Smooth muscle cell (in vitro differentiated cells): ENCODE results near the gene SPATA16. TPM values are rescaled to one million over a fixed set of nuclear protein-coding genes. Genes with fewer than 3 reads are reported as not detected.
A peak's percentile ranks its signal among the peaks of the same experiment; 100 is the strongest.
"Not testable (repeated sequence)": the region's sequence is repeated elsewhere in the genome, so short reads cannot be mapped to it uniquely, and the experiment has no call there.

Experiments
- DNase-seq: peaks from one replicate; lab custom pipeline; 2025; ENCODE audit not compliant: unreplicated experiment; lab: John Stamatoyannopoulos, UW
- H2AFZ ChIP-seq: fragments of 200-600 bp; sonication (generic); 2 replicates; pipeline ENCODE4 v1.6.0; 2016; ENCODE audit warnings: antibody characterized with exemption, low read depth, mild to moderate bottlenecking
- H3F3A ChIP-seq: fragments of 200-600 bp; sonication (generic); 2 replicates; pipeline ENCODE4 v1.6.0; 2017; ENCODE audit warnings: antibody characterized with exemption, low read depth
- H3K27ac ChIP-seq: fragments of 200-600 bp; sonication (generic); 2 replicates; pipeline ENCODE4 v1.5.1; 2016; ENCODE audit warnings: low read depth, mild to moderate bottlenecking
- H3K27me3 ChIP-seq: fragments of 200-600 bp; sonication (generic); 2 replicates; pipeline ENCODE4 v1.6.1; 2016; ENCODE audit warnings: low read depth, mild to moderate bottlenecking
- H3K36me3 ChIP-seq: fragments of 200-600 bp; sonication (generic); 2 replicates; pipeline ENCODE4 v1.5.1; 2016; ENCODE audit warnings: low read depth
- H3K4me1 ChIP-seq: fragments of 200-600 bp; sonication (generic); 2 replicates; pipeline ENCODE4 v1.5.1; 2016; ENCODE audit warnings: low read depth
- H3K4me2 ChIP-seq: fragments of 200-600 bp; sonication (generic); 2 replicates; pipeline ENCODE4 v1.6.0; 2016; ENCODE audit warnings: mild to moderate bottlenecking
- H3K4me3 ChIP-seq: fragments of 200-600 bp; sonication (generic); 2 replicates; pipeline ENCODE4 v1.5.1; 2016; ENCODE audit warnings: mild to moderate bottlenecking
- H3K79me2 ChIP-seq: fragments of 200-600 bp; sonication (generic); 2 replicates; pipeline ENCODE4 v1.6.0; 2016; ENCODE audit warnings: low read depth, mild to moderate bottlenecking
- H3K9ac ChIP-seq: fragments of 200-600 bp; sonication (generic); 2 replicates; pipeline ENCODE4 v1.6.0; 2016; ENCODE audit warnings: low read depth
- H3K9me3 ChIP-seq: fragments of 200-600 bp; sonication (generic); replicated peaks from 2 replicates; pipeline ENCODE4 v1.5.1; 2016; ENCODE audit warnings: low read depth
- H4K20me1 ChIP-seq: fragments of 200-600 bp; sonication (generic); 2 replicates; pipeline ENCODE4 v1.6.0; 2016; ENCODE audit warnings: low read depth
- WGBS: methylation state at CpG from one replicate; pipeline ENCODE4 v1.1.7; 2016; ENCODE audit warnings: low lambda C conversion rate; 5-methylcytosine and 5-hydroxymethylcytosine counted together
- polyA plus RNA-seq: library from polyadenylated mRNA; unstranded; fragments of >200 nt; fragmentation: Nextera tagmentation; extraction: Ambion mirVana; gene quantifications from 2 replicates; pipeline ENCODE4 v1.2.1, GENCODE V29; 2016
- total RNA-seq: library from RNA; depleted of rRNA; stranded (reverse); fragments of >200 nt; gene quantifications from 2 replicates; pipeline ENCODE4 v1.2.3, GENCODE V29; 2014
- TF ChIP-seq, protein P1 (sequence below): fragments of 200-600 bp; sonication (generic); IDR thresholded peaks from 2 replicates; pipeline ENCODE4 v1.5.1; 2017; ENCODE audit warnings: borderline replicate concordance, mild to moderate bottlenecking, antibody characterized with exemption; ENCODE audit not compliant: insufficient read depth, poor library complexity, severe bottlenecking

SPATA16 gene
- total and polyA plus RNA-seq, 2 experiments from 2014 or later = not detected

DNA sequence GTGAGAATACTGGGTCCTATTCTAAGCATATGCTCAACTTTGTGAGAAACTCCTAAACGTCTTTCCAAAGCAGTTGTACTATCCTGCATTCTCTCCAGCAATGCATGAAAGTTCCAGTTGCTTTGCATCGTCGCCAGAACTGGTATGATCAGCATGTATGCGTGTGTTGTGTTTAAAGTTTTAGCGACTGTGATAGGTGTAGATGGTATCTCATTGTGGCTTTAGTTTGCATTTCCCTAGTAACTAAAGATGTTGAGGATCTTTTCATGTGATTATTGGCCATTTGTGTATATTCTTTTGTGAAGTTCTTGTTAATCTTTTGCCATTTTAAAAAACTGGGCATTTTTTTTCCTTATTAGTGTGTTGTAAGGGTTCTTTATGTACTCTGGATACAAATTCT is 115.1 kb downstream of the SPATA16 start:
- H3K9ac ChIP-seq = no peak overlapping the region
- H3F3A ChIP-seq = peaks cover 5% of the 10 kb centered on the region
- H3K36me3 ChIP-seq = no peaks in the 10 kb centered on the region
- peak overlapping the region; percentile 54 for H3K4me2 ChIP-seq
- H3K27ac ChIP-seq = no peak overlapping the region
- no peaks in the 10 kb centered on the region for H3K9me3 ChIP-seq
- H3K79me2 ChIP-seq = no peaks in the 10 kb centered on the region
- no peaks in the 10 kb centered on the region for H3K4me1 ChIP-seq
- TF ChIP-seq, protein P1, sequence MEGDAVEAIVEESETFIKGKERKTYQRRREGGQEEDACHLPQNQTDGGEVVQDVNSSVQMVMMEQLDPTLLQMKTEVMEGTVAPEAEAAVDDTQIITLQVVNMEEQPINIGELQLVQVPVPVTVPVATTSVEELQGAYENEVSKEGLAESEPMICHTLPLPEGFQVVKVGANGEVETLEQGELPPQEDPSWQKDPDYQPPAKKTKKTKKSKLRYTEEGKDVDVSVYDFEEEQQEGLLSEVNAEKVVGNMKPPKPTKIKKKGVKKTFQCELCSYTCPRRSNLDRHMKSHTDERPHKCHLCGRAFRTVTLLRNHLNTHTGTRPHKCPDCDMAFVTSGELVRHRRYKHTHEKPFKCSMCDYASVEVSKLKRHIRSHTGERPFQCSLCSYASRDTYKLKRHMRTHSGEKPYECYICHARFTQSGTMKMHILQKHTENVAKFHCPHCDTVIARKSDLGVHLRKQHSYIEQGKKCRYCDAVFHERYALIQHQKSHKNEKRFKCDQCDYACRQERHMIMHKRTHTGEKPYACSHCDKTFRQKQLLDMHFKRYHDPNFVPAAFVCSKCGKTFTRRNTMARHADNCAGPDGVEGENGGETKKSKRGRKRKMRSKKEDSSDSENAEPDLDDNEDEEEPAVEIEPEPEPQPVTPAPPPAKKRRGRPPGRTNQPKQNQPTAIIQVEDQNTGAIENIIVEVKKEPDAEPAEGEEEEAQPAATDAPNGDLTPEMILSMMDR = no peak
- DNase-seq = no peak
- 39% methylated on average over 5 of the region's 5 CpGs for WGBS
- H2AFZ ChIP-seq = peak overlapping the region; percentile 81
- H3K4me3 ChIP-seq = no peak overlapping the region
- H4K20me1 ChIP-seq = no peaks in the 10 kb centered on the region
- no peaks in the 10 kb centered on the region for H3K27me3 ChIP-seq

DNA sequence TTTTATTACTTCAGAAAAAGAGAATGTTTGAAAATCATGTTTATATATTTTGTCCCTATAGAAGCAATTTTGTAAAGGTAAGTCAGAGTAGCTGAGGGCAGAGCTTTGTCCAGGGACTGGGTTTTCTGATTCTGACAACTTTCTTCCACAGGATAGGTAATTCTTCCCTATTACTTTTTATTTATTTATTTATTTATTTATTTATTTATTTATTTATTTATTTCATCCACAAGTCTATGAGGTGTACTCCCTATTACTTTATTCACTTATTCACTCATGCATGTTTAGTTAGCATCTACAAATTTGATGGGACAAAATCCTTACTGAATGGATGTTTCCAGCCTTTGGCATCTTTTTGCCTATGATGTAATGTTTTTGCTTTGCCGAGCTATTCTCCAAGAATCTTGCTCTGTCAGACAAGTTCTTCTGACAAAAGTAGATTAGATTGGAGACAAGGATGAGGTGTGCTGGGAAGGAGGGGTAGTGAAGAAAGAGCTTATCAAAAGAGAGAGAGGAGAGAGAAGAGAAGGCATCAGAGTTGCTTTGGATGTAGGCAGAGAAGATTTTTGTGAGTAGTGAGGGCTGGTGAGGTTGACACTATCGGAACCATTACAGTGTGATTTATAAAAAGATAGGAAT is 119.4 kb downstream of the SPATA16 start:
- Histone ChIP-seq H3K27me3 (no peaks in the 10 kb centered on the region), H3K9ac (no peak overlapping the region), H3K4me1 (no peaks in the 10 kb centered on the region), H4K20me1 (no peaks in the 10 kb centered on the region), H3F3A (peaks cover 5% of the 10 kb centered on the region), H3K4me2 (no peak overlapping the region), H3K79me2 (no peaks in the 10 kb centered on the region), H3K36me3 (no peaks in the 10 kb centered on the region), H3K4me3 (no peak overlapping the region), H2AFZ (no peak overlapping the region), H3K9me3 (no peaks in the 10 kb centered on the region), H3K27ac (no peak overlapping the region)
- TF ChIP-seq, protein P1 = no peak
- 76% methylated on average over 2 of the region's 2 CpGs for WGBS
- no peak for DNase-seq

- not testable (repeated sequence) for H3F3A ChIP-seq, H3K4me3 ChIP-seq, H3K9me3 ChIP-seq, H3K79me2 ChIP-seq, DNase-seq, H2AFZ ChIP-seq, H3K9ac ChIP-seq, H3K27ac ChIP-seq, H3K4me1 ChIP-seq, H3K4me2 ChIP-seq, H3K27me3 ChIP-seq, H4K20me1 ChIP-seq, H3K36me3 ChIP-seq
- WGBS = 92% methylated on average over 7 of the region's 7 CpGs
Measured at GRCh38 chr3:173020128-173020527, 120.9 kb downstream of the SPATA16 start.

- TF ChIP-seq, protein P1 = no peak
- 88% methylated on average over 5 of the region's 5 CpGs for WGBS
- Histone ChIP-seq H3K79me2 (no peaks in the 10 kb centered on the region), H3K27me3 (no peaks in the 10 kb centered on the region), H3F3A (no peaks in the 10 kb centered on the region), H3K9ac (no peak overlapping the region), H3K4me1 (no peaks in the 10 kb centered on the region), H3K36me3 (no peaks in the 10 kb centered on the region), H3K9me3 (no peaks in the 10 kb centered on the region), H4K20me1 (no peaks in the 10 kb centered on the region), H3K4me2 (no peak overlapping the region), H3K27ac (no peak overlapping the region), H3K4me3 (no peak overlapping the region), H2AFZ (no peak overlapping the region)
- no peak for DNase-seq
Measured at GRCh38 chr3:173019378-173019777, 121.7 kb downstream of the SPATA16 start.
